Measurements from ENCODE around the gene CNTROB. TPM values are rescaled to one million over a fixed set of nuclear protein-coding genes. Genes with fewer than 3 reads are reported as not detected.

Gene CNTROB
- total and polyA plus RNA-seq, 10 of the 15 experiments (the other 5 are each of a cell fraction or from before 2014, with no cell fraction given) = 2.0 to 36.2 (median 28.2) TPM

GRCh38 chr17:7894226-7894625, 37.8 kb upstream of the CNTROB start:
- TF ChIP-seq ZNF622 (IDR thresholded peaks at IDR 0.05) = no peak
- TF ChIP-seq BRCA1 (IDR thresholded peaks at IDR 0.05; ENCODE audit: low read depth, low read length) = no peak
- TF ChIP-seq MXI1 (IDR thresholded peaks at IDR 0.05; ENCODE audit: low read depth, low read length) = no peak
- no peak for TF ChIP-seq RBBP5 (conservative IDR thresholded peaks at IDR 0.05)
- no peak for TF ChIP-seq SMARCA5 (IDR thresholded peaks at IDR 0.05)

GRCh38 chr17:7894866-7895265, 37.1 kb upstream of the CNTROB start:
- no peak for DNase-seq (ENCODE audit: low read depth, low spot score)
- H4K20me1 ChIP-seq (ENCODE audit: control insufficient read depth, insufficient read depth) = no peaks in the 10 kb centered on the region
- BruUV-seq (replicated peaks) = no TSS peak
- H3K27ac ChIP-seq (ENCODE audit: control insufficient read depth, insufficient read depth) = no peak overlapping the region
- ChIA-PET POLR2A (no interaction called here), RAD21 (ENCODE audit: unreplicated experiment) (no interaction called here), SMC1A (ENCODE audit: uncharacterized antibody, unreplicated experiment) (no interaction called here), CTCF (no interaction called here)
- WGBS (ENCODE audit: insufficient coverage, insufficient replicate concordance, low lambda C conversion rate, missing lambda C conversion rate) = 85% methylated on average over 8 of the region's 8 CpGs
- TF ChIP-seq CHD1 (IDR thresholded peaks at IDR 0.05; ENCODE audit: low read depth, low read length) (no peak), GABPA (IDR thresholded peaks at IDR 0.05; ENCODE audit: low read depth) (no peak), BRCA1 (IDR thresholded peaks at IDR 0.05; ENCODE audit: low read depth, low read length) (no peak), KLF5 (IDR thresholded peaks at IDR 0.05; ENCODE audit: partially characterized antibody) (no peak), NFXL1 (IDR thresholded peaks at IDR 0.05; ENCODE audit: borderline replicate concordance) (no peak), CREB1 (IDR thresholded peaks at IDR 0.05; ENCODE audit: low read depth) (no peak), HSF1 (IDR thresholded peaks at IDR 0.05; ENCODE audit: low read depth, low read length) (no peak), ZNF24 (IDR thresholded peaks at IDR 0.05) (no peak), RAD51 (IDR thresholded peaks at IDR 0.05) (no peak)
- no peak overlapping the region for H3K9ac ChIP-seq (ENCODE audit: control insufficient read depth, insufficient read depth, low read length)
- H3K79me2 ChIP-seq (ENCODE audit: control insufficient read depth, insufficient read depth, low read length) = no peaks in the 10 kb centered on the region
- no peak overlapping the region for H3K4me3 ChIP-seq
- H3K9me3 ChIP-seq (replicated peaks; ENCODE audit: control insufficient read depth, insufficient read depth, low read length) = no peaks in the 10 kb centered on the region
- H3K27me3 ChIP-seq (replicated peaks in 1 of 2; ENCODE audit: control insufficient read depth in 2 of 2, insufficient read depth in 2 of 2, low read length in 1 of 2) = no peaks in the 10 kb centered on the region
- peaks cover 30 to 43% of the 10 kb centered on the region in 2 experiments for H3K36me3 ChIP-seq (ENCODE audit: control insufficient read depth in 2 of 2, insufficient read depth in 2 of 2, low read length in 1 of 2)
- intact Hi-C loops (cut with micrococcal nuclease; ENCODE audit: unreplicated experiment) (loop anchor here (5.0 kb wide), 1 partner anchor 33 kb away; no protein-coding TSS in a partner anchor), in situ Hi-C loops (cut with MboI) (no loop called here)
- no peak overlapping the region for H3K4me2 ChIP-seq (ENCODE audit: control insufficient read depth, insufficient read depth)
- H2AFZ ChIP-seq (ENCODE audit: control insufficient read depth, low read depth, low read length) = no peak overlapping the region
- no peak for ATAC-seq
- no peak for FAIRE-seq
- H3K4me1 ChIP-seq (ENCODE audit: control insufficient read depth, insufficient read depth, low read length) = no peaks in the 10 kb centered on the region

More at GRCh38 chr17:7894226-7894625, 37.8 kb upstream of the CNTROB start:
- SMC1A ChIA-PET (ENCODE audit: uncharacterized antibody, unreplicated experiment) = no interaction called here
- no TSS peak for BruUV-seq (replicated peaks)
- Histone ChIP-seq H3K4me3 (no peak overlapping the region), H3K4me1 (ENCODE audit: control insufficient read depth, insufficient read depth, low read length) (no peaks in the 10 kb centered on the region), H3K36me3 (ENCODE audit: control insufficient read depth in 2 of 2, insufficient read depth in 2 of 2, low read length in 1 of 2) (peaks cover 31 to 37% of the 10 kb centered on the region in 2 experiments), H4K20me1 (ENCODE audit: control insufficient read depth, insufficient read depth) (no peaks in the 10 kb centered on the region), H3K79me2 (ENCODE audit: control insufficient read depth, insufficient read depth, low read length) (peaks cover under 1% of the 10 kb centered on the region), H3K9ac (ENCODE audit: control insufficient read depth, insufficient read depth, low read length) (no peak overlapping the region), H3K27me3 (replicated peaks in 1 of 2; ENCODE audit: control insufficient read depth in 2 of 2, insufficient read depth in 2 of 2, low read length in 1 of 2) (no peaks in the 10 kb centered on the region), H3K4me2 (ENCODE audit: control insufficient read depth, insufficient read depth) (no peak overlapping the region), H3K9me3 (replicated peaks; ENCODE audit: control insufficient read depth, insufficient read depth, low read length) (no peaks in the 10 kb centered on the region), H3K27ac (ENCODE audit: control insufficient read depth, insufficient read depth) (no peak overlapping the region), H2AFZ (ENCODE audit: control insufficient read depth, low read depth, low read length) (no peak overlapping the region)
- POLR2A ChIA-PET = no interaction called here
- in situ Hi-C loops (cut with MboI) (no loop called here), intact Hi-C loops (cut with micrococcal nuclease; ENCODE audit: unreplicated experiment) (no loop called here)
- WGBS (ENCODE audit: insufficient coverage, insufficient replicate concordance, low lambda C conversion rate, missing lambda C conversion rate) = 60% methylated on average over 9 of the region's 9 CpGs
- FAIRE-seq (no peak), ATAC-seq (no peak), DNase-seq (ENCODE audit: low read depth, low spot score) (no peak)
- CTCF ChIA-PET = no interaction called here
- RAD21 ChIA-PET (ENCODE audit: unreplicated experiment) = no interaction called here
